ENCODE measurements around the gene WSCD2. TPM values are rescaled to one million over a fixed set of nuclear protein-coding genes. Genes with fewer than 3 reads are reported as not detected.

WSCD2 gene
- total RNA-seq, 1 donor from 2014 or later: 4.2 TPM

DNA sequence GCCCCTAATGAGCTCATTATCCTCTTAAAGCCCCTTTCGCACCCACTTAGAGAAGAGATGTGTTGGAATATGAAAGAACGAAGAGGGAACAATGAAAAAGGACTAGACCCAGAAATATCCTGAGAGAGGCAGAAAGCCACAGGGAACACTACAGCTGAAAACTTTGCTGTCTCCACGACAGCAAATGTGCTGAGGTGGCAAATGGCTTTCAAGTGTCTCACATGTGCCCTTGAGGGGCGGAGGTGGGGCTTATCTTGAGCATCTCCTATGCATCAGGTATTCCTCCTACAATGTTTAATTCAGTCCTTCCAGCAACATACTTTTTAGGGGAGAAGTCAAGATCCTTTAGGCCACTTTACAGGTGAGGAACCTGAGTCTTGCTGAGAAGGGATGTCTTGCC lies 62.9 kb downstream of the WSCD2 start:
- H3K4me1 ChIP-seq: no peaks in the 10 kb centered on the region
- no peaks in the 10 kb centered on the region for H3K27me3 ChIP-seq
- DNase-seq (ENCODE audit: extremely low spot score in 2 of 2): no peak
- H3K36me3 ChIP-seq: no peaks in the 10 kb centered on the region
- intact Hi-C loops (cut with DNase I): no loop called here
- H3K9me3 ChIP-seq: no peaks in the 10 kb centered on the region
- no peak overlapping the region for H3K27ac ChIP-seq
- no peak overlapping the region for H3K4me3 ChIP-seq
- TF ChIP-seq, protein P1, sequence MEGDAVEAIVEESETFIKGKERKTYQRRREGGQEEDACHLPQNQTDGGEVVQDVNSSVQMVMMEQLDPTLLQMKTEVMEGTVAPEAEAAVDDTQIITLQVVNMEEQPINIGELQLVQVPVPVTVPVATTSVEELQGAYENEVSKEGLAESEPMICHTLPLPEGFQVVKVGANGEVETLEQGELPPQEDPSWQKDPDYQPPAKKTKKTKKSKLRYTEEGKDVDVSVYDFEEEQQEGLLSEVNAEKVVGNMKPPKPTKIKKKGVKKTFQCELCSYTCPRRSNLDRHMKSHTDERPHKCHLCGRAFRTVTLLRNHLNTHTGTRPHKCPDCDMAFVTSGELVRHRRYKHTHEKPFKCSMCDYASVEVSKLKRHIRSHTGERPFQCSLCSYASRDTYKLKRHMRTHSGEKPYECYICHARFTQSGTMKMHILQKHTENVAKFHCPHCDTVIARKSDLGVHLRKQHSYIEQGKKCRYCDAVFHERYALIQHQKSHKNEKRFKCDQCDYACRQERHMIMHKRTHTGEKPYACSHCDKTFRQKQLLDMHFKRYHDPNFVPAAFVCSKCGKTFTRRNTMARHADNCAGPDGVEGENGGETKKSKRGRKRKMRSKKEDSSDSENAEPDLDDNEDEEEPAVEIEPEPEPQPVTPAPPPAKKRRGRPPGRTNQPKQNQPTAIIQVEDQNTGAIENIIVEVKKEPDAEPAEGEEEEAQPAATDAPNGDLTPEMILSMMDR (IDR thresholded peaks at IDR 0.05): no peak
- no peak for TF ChIP-seq POLR2AphosphoS5 (IDR thresholded peaks at IDR 0.05; ENCODE audit: insufficient read depth in 1 of 2, low read depth in 1 of 2)
- TF ChIP-seq POLR2A (IDR thresholded peaks at IDR 0.05): no peak

GRCh38 chr12:108193493-108193892 lies 64.4 kb downstream of the WSCD2 start:
- Histone ChIP-seq H3K9me3 (no peaks in the 10 kb centered on the region), H3K4me1 (no peaks in the 10 kb centered on the region), H3K4me3 (no peak overlapping the region), H3K36me3 (no peaks in the 10 kb centered on the region), H3K27me3 (no peaks in the 10 kb centered on the region), H3K27ac (no peak overlapping the region)
- no peak for DNase-seq (ENCODE audit: extremely low spot score in 2 of 2)
- intact Hi-C loops (cut with DNase I): no loop called here
- TF ChIP-seq POLR2AphosphoS5 (IDR thresholded peaks at IDR 0.05; ENCODE audit: insufficient read depth in 1 of 2, low read depth in 1 of 2) (no peak), POLR2A (IDR thresholded peaks at IDR 0.05) (no peak)
- TF ChIP-seq, protein P1 (IDR thresholded peaks at IDR 0.05): no peak

DNA sequence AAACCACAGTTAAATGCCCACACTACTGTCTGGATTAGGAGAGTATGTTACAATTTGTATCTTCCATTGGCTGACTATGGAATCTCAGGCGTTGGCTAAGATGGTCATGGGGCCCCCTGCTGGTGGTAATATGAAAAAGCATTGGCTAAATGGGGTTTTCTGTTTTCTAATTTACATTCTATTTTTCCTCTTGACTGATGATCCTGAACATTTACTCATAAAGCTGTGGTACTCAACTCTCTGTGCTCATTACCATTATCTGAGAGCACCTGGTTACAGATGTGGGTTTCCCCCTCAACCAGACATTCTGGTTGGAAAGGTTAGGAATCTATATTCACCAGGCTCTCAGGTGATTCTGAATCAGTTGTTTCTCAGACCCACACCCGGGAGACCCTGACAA lies 64.8 kb downstream of the WSCD2 start:
- no peaks in the 10 kb centered on the region for H3K4me1 ChIP-seq
- H3K9me3 ChIP-seq: no peaks in the 10 kb centered on the region
- H3K36me3 ChIP-seq: no peaks in the 10 kb centered on the region
- no peak for DNase-seq (ENCODE audit: extremely low spot score in 2 of 2)
- no peak overlapping the region for H3K27ac ChIP-seq
- no peak overlapping the region for H3K4me3 ChIP-seq
- no peak for TF ChIP-seq POLR2AphosphoS5 (IDR thresholded peaks at IDR 0.05; ENCODE audit: insufficient read depth in 1 of 2, low read depth in 1 of 2)
- TF ChIP-seq, protein P1 (IDR thresholded peaks at IDR 0.05): peak; percentile 37 to 58 (median 38)
- intact Hi-C loops (cut with DNase I): no loop called here
- H3K27me3 ChIP-seq: no peaks in the 10 kb centered on the region

DNA sequence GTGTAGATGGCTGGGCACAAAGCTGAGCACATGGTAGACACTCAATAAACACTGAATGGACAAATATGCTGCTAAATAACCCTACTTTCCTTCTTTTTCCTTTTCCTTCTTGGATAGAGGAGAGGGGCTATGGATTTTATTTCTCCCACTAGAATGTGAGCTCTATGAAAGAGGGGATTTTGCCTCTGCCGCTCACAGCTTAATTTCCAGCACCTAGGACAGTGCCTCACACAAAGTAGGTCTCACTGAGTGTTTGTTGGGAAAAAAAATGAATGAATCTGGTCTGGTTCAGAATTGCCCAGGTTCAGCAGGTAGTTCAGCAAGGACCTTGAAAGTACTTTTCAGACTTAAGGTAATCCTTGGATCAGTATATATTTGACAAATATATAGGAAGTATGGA lies 65.5 kb downstream of the WSCD2 start:
- intact Hi-C loops (cut with DNase I): no loop called here
- H3K36me3 ChIP-seq: no peaks in the 10 kb centered on the region
- no peaks in the 10 kb centered on the region for H3K4me1 ChIP-seq
- H3K9me3 ChIP-seq: no peaks in the 10 kb centered on the region
- no peak overlapping the region for H3K4me3 ChIP-seq
- H3K27me3 ChIP-seq: no peaks in the 10 kb centered on the region
- no peak for DNase-seq (ENCODE audit: extremely low spot score in 2 of 2)
- TF ChIP-seq, protein P1 (IDR thresholded peaks at IDR 0.05): no peak
- H3K27ac ChIP-seq: no peak overlapping the region

GRCh38 chr12:108196319-108196718 lies 67.2 kb downstream of the WSCD2 start:
- no peaks in the 10 kb centered on the region for H3K9me3 ChIP-seq
- no peak overlapping the region for H3K27ac ChIP-seq
- H3K4me1 ChIP-seq: no peaks in the 10 kb centered on the region
- no peak for DNase-seq (ENCODE audit: extremely low spot score in 2 of 2)
- H3K27me3 ChIP-seq: no peaks in the 10 kb centered on the region
- TF ChIP-seq, protein P1 (IDR thresholded peaks at IDR 0.05): no peak
- TF ChIP-seq POLR2A (IDR thresholded peaks at IDR 0.05) (no peak), POLR2AphosphoS5 (IDR thresholded peaks at IDR 0.05; ENCODE audit: insufficient read depth in 1 of 2, low read depth in 1 of 2) (no peak)
- no peak overlapping the region for H3K4me3 ChIP-seq
- intact Hi-C loops (cut with DNase I): no loop called here
- no peaks in the 10 kb centered on the region for H3K36me3 ChIP-seq

Measured in vagina (tissue), 2 donors.